OCI-LY7 (cell line): ENCODE measurements around the gene PLXDC2. TPM values are rescaled to one million over a fixed set of nuclear protein-coding genes. Genes with fewer than 3 reads are reported as not detected.

ENCODE experiments used
- BruUV-seq: library from RNA; stranded (reverse); fragments of 400-500 nt; replicated peaks from 2 replicates; lab custom pipeline; 2021; lab: Mats Ljungman, UMichigan
- CTCF ChIA-PET: fragments of 300-600 bp; sonication (Branson Sonifier 250); formaldehyde crosslinking; loops from one replicate; lab custom pipeline; 2022; ENCODE audit warnings: antibody characterized with exemption; ENCODE audit not compliant: unreplicated experiment; lab: Charles Lee
- POLR2A ChIA-PET: fragments of 300-600 bp; sonication (Branson Sonifier 250); formaldehyde crosslinking; loops from one replicate; lab custom pipeline; 2022; ENCODE audit warnings: antibody characterized with exemption; lab: Charles Lee
- DNase-seq: peaks from one replicate; pipeline ENCODE4 v3.0.0-alpha.2; 2015; ENCODE audit warnings: low spot score
- H2AFZ ChIP-seq: fragments of 200-600 bp; sonication (generic), shearing (Covaris generic); 2 replicates; pipeline ENCODE4 v1.6.1; 2014; ENCODE audit warnings: mild to moderate bottlenecking, antibody characterized with exemption, low read length, moderate library complexity
- H3K27ac ChIP-seq: fragments of 200-600 bp; sonication (generic); 2 replicates; pipeline ENCODE4 v1.5.1; 2014; ENCODE audit warnings: mixed run types, low read depth, mild to moderate bottlenecking, moderate library complexity, low read length, inconsistent platforms; ENCODE audit not compliant: poor library complexity, severe bottlenecking
- H3K36me3 ChIP-seq: fragments of 200-600 bp; sonication (generic); 2 replicates; pipeline ENCODE4 v1.6.1; 2014; ENCODE audit warnings: mild to moderate bottlenecking, antibody characterized with exemption, low read length, moderate library complexity, mixed read lengths; ENCODE audit not compliant: insufficient read depth
- H3K4me1 ChIP-seq: fragments of 200-600 bp; sonication (generic); 2 replicates; pipeline ENCODE4 v1.5.1; 2014; ENCODE audit warnings: mild to moderate bottlenecking, low read length; ENCODE audit not compliant: insufficient read depth, poor library complexity, severe bottlenecking
- H3K4me2 ChIP-seq: fragments of 200-600 bp; sonication (generic); 2 replicates; pipeline ENCODE4 v1.6.1; 2014; ENCODE audit warnings: mild to moderate bottlenecking, low read length
- H3K4me3 ChIP-seq: fragments of 200-600 bp; sonication (generic); 2 replicates; pipeline ENCODE4 v1.5.1; 2014; ENCODE audit warnings: mild to moderate bottlenecking, low read depth, low read length; ENCODE audit not compliant: poor library complexity, severe bottlenecking
- H3K79me2 ChIP-seq: fragments of 200-600 bp; sonication (generic); 2 replicates; pipeline ENCODE4 v1.6.1; 2016; ENCODE audit warnings: low read depth, mild to moderate bottlenecking, low read length, moderate library complexity, mixed read lengths; ENCODE audit not compliant: insufficient read depth
- H3K9me2 ChIP-seq: fragments of 200-600 bp; sonication (generic); 2 replicates; pipeline ENCODE4 v1.6.1; 2016; ENCODE audit warnings: mild to moderate bottlenecking, low read length, mixed read lengths; ENCODE audit not compliant: insufficient read depth
- H3K9me3 ChIP-seq: fragments of 200-600 bp; sonication (generic); 2 replicates; pipeline ENCODE4 v1.6.1; 2014; ENCODE audit warnings: mild to moderate bottlenecking, mixed run types, low read length, mixed read lengths
- H4K20me1 ChIP-seq: fragments of 200-600 bp; sonication (generic); 2 replicates; pipeline ENCODE4 v1.6.1; 2014; ENCODE audit warnings: mild to moderate bottlenecking, antibody characterized with exemption, low read length, moderate library complexity, mixed read lengths; ENCODE audit not compliant: insufficient read depth
- CTCF ChIP-seq: fragments of 200-600 bp; sonication (generic); conservative IDR thresholded peaks from 2 replicates; pipeline ENCODE4 v1.5.1; 2014; ENCODE audit warnings: mild to moderate bottlenecking, antibody characterized with exemption, low read length, moderate library complexity, mixed read lengths
- EZH2phosphoT487 ChIP-seq: fragments of 200-600 bp; sonication (generic); IDR thresholded peaks from 2 replicates; pipeline ENCODE4 v1.6.1; 2018; ENCODE audit warnings: low read depth, borderline replicate concordance, mild to moderate bottlenecking, mixed run types, antibody characterized with exemption, low read length, moderate library complexity, mixed read lengths
- intact Hi-C: fragments of 100-400 bp; cut with micrococcal nuclease; formaldehyde crosslinking; loops from one replicate; pipeline ENCODE4 v1.10.0; 2022; ENCODE audit not compliant: unreplicated experiment
- total RNA-seq, 2 experiments: library from RNA; depleted of rRNA in 1 of 2; stranded (reverse); fragments of >200 nt in 1 of 2; shearing (Covaris generic) in 1 of 2; gene quantifications; 2 replicates each; pipeline ENCODE4 v1.2.3, GENCODE V29; 2014 to 2022

The PLXDC2 gene
- total RNA-seq, 2 experiments from 2014 or later, result not detected

- intact Hi-C loops, result no loop called here
- POLR2A ChIA-PET, result interaction anchor here (0.6 to 1.3 kb wide), 2 partner anchors 160 to 165 kb away, joined by 3 read pairs; no protein-coding TSS in a partner anchor
These were observed 317.5 kb downstream of the PLXDC2 start for GRCh38 chr10:20133669-20134189.

GRCh38 chr10:20142311-20142710 lies 326.1 kb downstream of the PLXDC2 start:
- intact Hi-C loops, result no loop called here
- CTCF ChIA-PET, result no interaction called here

More at GRCh38 chr10:20133669-20134189, 317.5 kb downstream of the PLXDC2 start:
- CTCF ChIA-PET, result no interaction called here
- no peak for TF ChIP-seq CTCF
- no peak for TF ChIP-seq EZH2phosphoT487
- Histone ChIP-seq H3K79me2 (no peaks in the 10 kb centered on the region), H3K4me3 (no peak overlapping the region), H3K9me3 (no peaks in the 10 kb centered on the region), H3K27ac (no peak overlapping the region), H2AFZ (no peak overlapping the region), H3K9me2 (no peaks in the 10 kb centered on the region), H3K4me2 (no peak overlapping the region), H4K20me1 (no peaks in the 10 kb centered on the region), H3K4me1 (no peaks in the 10 kb centered on the region), H3K36me3 (no peaks in the 10 kb centered on the region)
- BruUV-seq, result no TSS peak
- DNase-seq, result no peak

More at GRCh38 chr10:20142311-20142710, 326.1 kb downstream of the PLXDC2 start:
- no peak overlapping the region for H3K4me3 ChIP-seq
- H2AFZ ChIP-seq, result no peak overlapping the region
- no peaks in the 10 kb centered on the region for H3K4me1 ChIP-seq
- POLR2A ChIA-PET, result interaction anchor here (0.5 to 1.1 kb wide), 3 partner anchors 11 to 1256 kb away, joined by 3 read pairs; no protein-coding TSS in a partner anchor
- no peaks in the 10 kb centered on the region for H3K9me3 ChIP-seq
- H3K4me2 ChIP-seq, result no peak overlapping the region
- no peak for DNase-seq
- no peaks in the 10 kb centered on the region for H3K36me3 ChIP-seq
- no peaks in the 10 kb centered on the region for H4K20me1 ChIP-seq
- TF ChIP-seq EZH2phosphoT487, result no peak
- TF ChIP-seq CTCF, result no peak
- no peaks in the 10 kb centered on the region for H3K79me2 ChIP-seq
- BruUV-seq, result no TSS peak
- H3K27ac ChIP-seq, result no peak overlapping the region
- H3K9me2 ChIP-seq, result no peaks in the 10 kb centered on the region
